K562 (cell line): ENCODE measurements around the gene CPLX1. TPM values are rescaled to one million over a fixed set of nuclear protein-coding genes. Genes with fewer than 3 reads are reported as not detected.

Experiments
- ATAC-seq: fragments of 200-7000 bp; cut with Tn5 transposase; 3 replicates; pipeline ENCODE4 v1.9.1; 2020; ENCODE audit warnings: moderate library complexity
- BruUV-seq: library from RNA; stranded (reverse); fragments of 400-500 nt; replicated peaks from 2 replicates; lab custom pipeline; 2021; lab: Mats Ljungman, UMichigan
- CTCF ChIA-PET: fragments of 300-600 bp; formaldehyde crosslinking; extraction: SDS; loops from one replicate; lab custom pipeline; 2021; ENCODE audit warnings: low intra/inter-chr PET ratio; lab: Yijun Ruan, JAX
- POLR2A ChIA-PET: fragments of 300-600, 350-650 bp; sonication (Branson Sonifier 250); formaldehyde crosslinking; extraction: SDS; loops from one replicate; lab custom pipeline; 2021; ENCODE audit warnings: antibody characterized with exemption, inconsistent platforms; lab: Yijun Ruan, JAX
- DNase-seq, 4 experiments: peaks; one replicate each; pipeline versions ENCODE4 v3.0.0 to v3.0.0-alpha.2; 2011 to 2018; ENCODE audit warnings: low spot score in 3 of 4, mixed read lengths in 3 of 4; ENCODE audit errors: extremely low read depth in 1 of 4
- FAIRE-seq: peaks from 2 replicates; lab custom pipeline; 2011; peaks lifted over from hg19 to GRCh38; lab: Jason Lieb, UNC
- H2AFZ ChIP-seq: 2 replicates; pipeline ENCODE4 v1.6.0; 2011; ENCODE audit warnings: low read depth, low read length, control low read depth, inconsistent platforms
- H3K27ac ChIP-seq: fragments of 200-600 bp; 3 replicates; pipeline ENCODE4 v1.8.0; 2011; ENCODE audit warnings: low read depth, mild to moderate bottlenecking, control low read depth, inconsistent platforms, low read length, moderate library complexity, mixed read lengths; ENCODE audit errors: extremely low read depth
- H3K27me3 ChIP-seq, 2 experiments: fragments of 300-600 bp in 1 of 2; 2 replicates in 1 of 2; 3 replicates in 1 of 2; pipeline versions ENCODE4 v1.6.0 to v1.8.0; 2011; ENCODE audit warnings: inconsistent platforms in 2 of 2, low read length in 2 of 2, mild to moderate bottlenecking in 1 of 2, mixed read lengths in 1 of 2, moderate library complexity in 1 of 2; ENCODE audit not compliant: control insufficient read depth in 2 of 2, insufficient read depth in 2 of 2
- H3K36me3 ChIP-seq: fragments of 300-600 bp; 3 replicates; pipeline ENCODE4 v1.8.0; 2011; ENCODE audit warnings: mild to moderate bottlenecking, low read length, inconsistent platforms; ENCODE audit not compliant: control insufficient read depth, insufficient read depth
- H3K4me1 ChIP-seq, 2 experiments: fragments of 200-600 bp in 1 of 2; replicated peaks in 1 of 2; 2 replicates in 1 of 2; 3 replicates in 1 of 2; pipeline versions ENCODE4 v1.5.1 to v1.8.0; 2011; ENCODE audit warnings: inconsistent platforms in 2 of 2, low read length in 2 of 2, mild to moderate bottlenecking in 1 of 2, mixed read lengths in 1 of 2, moderate library complexity in 1 of 2; ENCODE audit not compliant: control insufficient read depth in 2 of 2, insufficient read depth in 2 of 2
- H3K4me2 ChIP-seq: 2 replicates; pipeline ENCODE4 v1.6.1; 2011; ENCODE audit warnings: low read length, control low read depth, inconsistent platforms, mixed read lengths; ENCODE audit not compliant: insufficient read depth
- H3K4me3 ChIP-seq: fragments of 200-600 bp; sonication (generic), shearing (Covaris generic); 2 replicates; pipeline ENCODE4 v1.5.1; 2016; ENCODE audit warnings: control low read depth, inconsistent platforms
- H3K79me2 ChIP-seq: fragments of 200-600 bp; 3 replicates; pipeline ENCODE4 v1.8.0; 2011; ENCODE audit warnings: low read length, inconsistent platforms; ENCODE audit not compliant: control insufficient read depth, insufficient read depth
- H3K9ac ChIP-seq, 2 experiments: 2 replicates each; pipeline versions ENCODE4 v1.6.0 to v1.6.1; 2011; ENCODE audit warnings: low read depth in 2 of 2, low read length in 2 of 2, control low read depth in 1 of 2, inconsistent platforms in 1 of 2, mild to moderate bottlenecking in 1 of 2, mixed read lengths in 1 of 2; ENCODE audit not compliant: insufficient read depth in 1 of 2
- H3K9me1 ChIP-seq: one replicate; pipeline ENCODE4 v1.6.0; 2011; ENCODE audit warnings: inconsistent platforms, mild to moderate bottlenecking, low read length, moderate library complexity; ENCODE audit not compliant: control insufficient read depth, insufficient read depth
- H3K9me3 ChIP-seq: replicated peaks from 2 replicates; pipeline ENCODE4 v1.5.1; 2011; ENCODE audit warnings: low read depth, low read length, inconsistent platforms; ENCODE audit not compliant: control insufficient read depth, insufficient read depth
- H4K20me1 ChIP-seq: replicated peaks from 2 replicates; pipeline ENCODE4 v1.6.1; 2011; ENCODE audit warnings: low read length, inconsistent platforms, mixed read lengths; ENCODE audit not compliant: control insufficient read depth, insufficient read depth
- ARID3B ChIP-seq: fragments of 250-450 bp; sonication (Bioruptor Pico); IDR thresholded peaks from 2 replicates; pipeline ENCODE4 v1.4.0; 2020; ENCODE audit warnings: borderline replicate concordance
- FUS ChIP-seq: fragments of 200-400 bp; formaldehyde crosslinking; optimal IDR thresholded peaks from 2 replicates; pipeline ENCODE3; 2017; ENCODE audit warnings: low read depth, low read length
- ILF3 ChIP-seq: fragments of 450-650 bp; IDR thresholded peaks from 2 replicates; pipeline ENCODE4 v1.6.1; 2018; ENCODE audit warnings: antibody characterized with exemption, mild to moderate bottlenecking, moderate library complexity, borderline replicate concordance
- NFRKB ChIP-seq: fragments of 450-650 bp; IDR thresholded peaks from 2 replicates; pipeline ENCODE4 v1.6.1; 2016; ENCODE audit warnings: low read depth
- RBM22 ChIP-seq: fragments of 200-400 bp; formaldehyde crosslinking; IDR thresholded peaks from 2 replicates; pipeline ENCODE4 v1.6.1; 2018; ENCODE audit warnings: low read length, low read depth; ENCODE audit not compliant: poor library complexity, severe bottlenecking
- SAFB2 ChIP-seq: fragments of 200-400 bp; formaldehyde crosslinking; IDR thresholded peaks from 2 replicates; pipeline ENCODE4 v1.6.1; 2018; ENCODE audit warnings: borderline replicate concordance, low read length, low read depth, moderate library complexity; ENCODE audit not compliant: severe bottlenecking
- whole genome bisulfite sequencing: fragments of 100-300 bp; shearing (Covaris generic); methylation state at CpG from one replicate; pipeline ENCODE4 v1.1.6; 2016; ENCODE audit warnings: low coverage, mixed read lengths; ENCODE audit not compliant: insufficient coverage; ENCODE audit errors: missing lambda C conversion rate; 5-methylcytosine and 5-hydroxymethylcytosine counted together
- in situ Hi-C: fragments of 300-500 bp; cut with MboI; formaldehyde crosslinking; loops from 4 replicates; pipeline ENCODE4 v1.15.0; 2018; ENCODE audit warnings: inconsistent platforms, mixed read lengths
- intact Hi-C: fragments of 100-400 bp; cut with micrococcal nuclease; formaldehyde crosslinking; loops from 2 replicates; pipeline ENCODE4 v1.14.2; 2022
- polyA plus RNA-seq, 8 experiments: library from polyadenylated mRNA; depleted of rRNA in 4 of 8; stranded (reverse) in 5 of 8; unstranded in 3 of 8; fragments of >200 nt; fragmentation: Nextera tagmentation in 2 of 8; fragmentation: Illumina TruSeq in 1 of 8; extraction: Ambion mirVana in 2 of 8; extraction: Trizol in 1 of 8; gene quantifications; 2 replicates each; pipeline versions ENCODE4 v1.2.1 to v1.2.3, GENCODE V29; 2011 to 2014; ENCODE audit warnings: inconsistent platforms in 1 of 8, missing spikeins in 1 of 8
- total RNA-seq, 7 experiments: library from RNA; depleted of rRNA in 6 of 7; stranded (reverse); fragments of >200 nt in 6 of 7; fragmentation: Illumina TruSeq in 2 of 7; extraction: Trizol in 2 of 7; gene quantifications; 2 replicates each; pipeline versions ENCODE4 v1.2.1 to v1.2.3, GENCODE V29; 2011 to 2021; ENCODE audit warnings: low replicate concordance in 1 of 7

The CPLX1 gene
- total and polyA plus RNA-seq, 9 of the 15 experiments (the other 6 are each of a cell fraction or from before 2014, with no cell fraction given), result 0.03 to 3.3 (median 0.17) TPM; not detected in 2

- in situ Hi-C loops, result no loop called here
- no peak for TF ChIP-seq SAFB2
- TF ChIP-seq RBM22, result peak; percentile 51
- no peak for TF ChIP-seq NFRKB
- TF ChIP-seq ARID3B (CRISPR knock-in tag), result no peak
- no peak for TF ChIP-seq ILF3
- TF ChIP-seq FUS, result no peak
- no peak overlapping the region for H3K4me2 ChIP-seq
- intact Hi-C loops, result no loop called here
- DNase-seq (no peak), FAIRE-seq (no peak), ATAC-seq (no peak)
- H3K79me2 ChIP-seq, result no peaks in the 10 kb centered on the region
- no peak overlapping the region for H3K9ac ChIP-seq
- BruUV-seq, result no TSS peak
- no peak overlapping the region for H2AFZ ChIP-seq
- H3K27me3 ChIP-seq, result no peaks in the 10 kb centered on the region
- H3K36me3 ChIP-seq, result peaks cover 92% of the 10 kb centered on the region; the same call in 2 of the 3 replicates
- no peaks in the 10 kb centered on the region for H4K20me1 ChIP-seq
- peaks cover 4% of the 10 kb centered on the region; the same call in 1 of the 2 replicates for H3K9me3 ChIP-seq
- ChIA-PET CTCF (no interaction called here), POLR2A (no interaction called here)
- 98% methylated on average over 9 of the region's 18 CpGs for WGBS
- no peak overlapping the region for H3K27ac ChIP-seq
- no peak overlapping the region for H3K4me3 ChIP-seq
- peaks cover 0 to 21% of the 10 kb centered on the region in 2 experiments; a peak in 1 of 5 replicates for H3K4me1 ChIP-seq
- no peaks in the 10 kb centered on the region for H3K9me1 ChIP-seq
These were observed 39.6 kb upstream of the CPLX1 start for GRCh38 chr4:865572-865971.
